H1 (cell line): ENCODE data around the gene RDH16. TPM values are rescaled to one million over a fixed set of nuclear protein-coding genes. Genes with fewer than 3 reads are reported as not detected.

Experiments
- ASH2L ChIP-seq: fragments of 200-600, 300-600 bp; sonication (generic); IDR thresholded peaks from one replicate; pipeline ENCODE4 v1.7.1; 2017; ENCODE audit warnings: low read length
- EZH2 ChIP-seq: fragments of 200-600 bp; sonication (generic); IDR thresholded peaks from 2 replicates; pipeline ENCODE4 v1.7.1; 2012; ENCODE audit warnings: low read depth, mild to moderate bottlenecking, moderate library complexity, low read length, inconsistent platforms; ENCODE audit not compliant: severe bottlenecking
- GTF2F1 ChIP-seq: IDR thresholded peaks from 2 replicates; pipeline ENCODE4 v1.6.1; 2012; ENCODE audit warnings: low read depth, low read length, improper control_type of control experiment, borderline replicate concordance
- KDM5A ChIP-seq: fragments of 200-600 bp; IDR thresholded peaks from 2 replicates; pipeline ENCODE4 v1.7.1; 2012; ENCODE audit warnings: mild to moderate bottlenecking, low read length, inconsistent platforms, mixed read lengths
- POU5F1 ChIP-seq: IDR thresholded peaks from 2 replicates; pipeline ENCODE4 v1.6.1; 2011; ENCODE audit warnings: low read depth, mild to moderate bottlenecking, low read length, moderate library complexity
- SIN3A ChIP-seq, 2 experiments: IDR thresholded peaks in 1 of 2; conservative IDR thresholded peaks in 1 of 2; 2 replicates each; pipeline ENCODE4 v1.6.1; 2011 to 2012; ENCODE audit warnings: low read length in 2 of 2, improper control_type of control experiment in 1 of 2, low read depth in 1 of 2, mild to moderate bottlenecking in 1 of 2
- polyA plus RNA-seq, 7 experiments: library from polyadenylated mRNA; depleted of rRNA in 3 of 7; stranded (reverse) in 5 of 7; unstranded in 2 of 7; fragments of >200 nt in 5 of 7; fragments of 200-250 nt in 2 of 7; gene quantifications; 1 replicate in 5 of 7; 2 replicates in 1 of 7; 4 replicates in 1 of 7; pipeline versions ENCODE4 v1.2.1 to v1.2.3, GENCODE V29; 2011 to 2013; ENCODE audit warnings: missing spikeins in 2 of 7, mixed read lengths in 2 of 7
- total RNA-seq: library from RNA; stranded (reverse); fragmentation: NEBNext Ultra II Directional; extraction: Animal tissue kit (Norgen Biotek cat#: 25700); gene quantifications from 2 replicates; pipeline ENCODE4 v1.2.1, GENCODE V29; 2021

RDH16 gene
- total and polyA plus RNA-seq, 2 of the 8 experiments (the other 6 are each of a cell fraction or from before 2014, with no cell fraction given) = 0.30 to 0.79 TPM

GRCh38 chr12:56930241-56930640 is 27.2 kb downstream of the RDH16 start (continued):
- TF ChIP-seq EZH2 (no peak), KDM5A (no peak), GTF2F1 (no peak), POU5F1 (no peak), ASH2L (no peak), SIN3A (conservative IDR thresholded peaks at IDR 0.05 in 1 of 2, IDR thresholded peaks at IDR 0.05 in 1 of 2; ENCODE audit: low read depth in 1 of 2, low read length in 2 of 2) (no peak)
